Ramos (cell line): Measurements from ENCODE around the gene TBC1D2B.

ENCODE experiments used
- in situ Hi-C: fragments of 300-500 bp; cut with MboI; formaldehyde crosslinking; loops from one replicate; pipeline ENCODE4 v1.14.3; 2022; ENCODE audit warnings: low sequenced_read_pairs; ENCODE audit not compliant: unreplicated experiment

TBC1D2B gene

GRCh38 chr15:78075490-78076230 lies 1.9 kb downstream of the TBC1D2B start:
- in situ Hi-C loops: no loop called here

DNA sequence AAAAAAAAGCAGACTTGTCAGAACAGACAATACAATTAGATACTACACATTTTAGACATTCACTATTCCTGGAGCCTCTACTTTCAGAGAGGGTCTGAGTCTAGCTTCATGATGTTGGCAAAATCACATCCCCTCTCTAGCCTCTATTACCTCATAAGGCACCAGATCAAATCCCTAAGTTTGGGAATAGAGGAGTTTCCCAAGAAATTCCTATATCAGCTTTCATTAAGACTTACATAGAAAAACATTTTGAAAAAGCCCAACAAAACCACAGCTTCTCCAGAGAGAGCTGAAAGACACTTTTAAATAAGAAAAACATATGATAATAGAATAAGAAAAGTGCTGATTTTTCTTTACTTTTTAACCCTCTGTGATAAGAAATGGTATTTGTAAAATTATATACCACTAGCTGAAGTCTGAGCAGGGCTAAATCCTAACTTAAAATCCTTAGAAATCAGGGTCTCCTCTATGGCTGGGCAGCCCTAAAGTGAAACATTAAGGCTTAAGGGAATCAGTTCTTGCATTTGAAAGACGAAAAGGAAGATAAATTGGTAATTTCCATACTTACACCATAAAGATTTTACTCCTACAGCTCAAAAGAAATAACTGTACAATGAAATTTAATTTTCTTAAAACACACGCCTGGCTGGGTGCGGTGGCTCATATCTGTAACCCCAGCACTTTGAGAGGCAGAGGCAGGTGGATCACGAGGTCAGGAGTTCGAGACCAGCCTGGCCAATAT lies 4.3 kb downstream of the TBC1D2B start:
- in situ Hi-C loops: no loop called here

DNA sequence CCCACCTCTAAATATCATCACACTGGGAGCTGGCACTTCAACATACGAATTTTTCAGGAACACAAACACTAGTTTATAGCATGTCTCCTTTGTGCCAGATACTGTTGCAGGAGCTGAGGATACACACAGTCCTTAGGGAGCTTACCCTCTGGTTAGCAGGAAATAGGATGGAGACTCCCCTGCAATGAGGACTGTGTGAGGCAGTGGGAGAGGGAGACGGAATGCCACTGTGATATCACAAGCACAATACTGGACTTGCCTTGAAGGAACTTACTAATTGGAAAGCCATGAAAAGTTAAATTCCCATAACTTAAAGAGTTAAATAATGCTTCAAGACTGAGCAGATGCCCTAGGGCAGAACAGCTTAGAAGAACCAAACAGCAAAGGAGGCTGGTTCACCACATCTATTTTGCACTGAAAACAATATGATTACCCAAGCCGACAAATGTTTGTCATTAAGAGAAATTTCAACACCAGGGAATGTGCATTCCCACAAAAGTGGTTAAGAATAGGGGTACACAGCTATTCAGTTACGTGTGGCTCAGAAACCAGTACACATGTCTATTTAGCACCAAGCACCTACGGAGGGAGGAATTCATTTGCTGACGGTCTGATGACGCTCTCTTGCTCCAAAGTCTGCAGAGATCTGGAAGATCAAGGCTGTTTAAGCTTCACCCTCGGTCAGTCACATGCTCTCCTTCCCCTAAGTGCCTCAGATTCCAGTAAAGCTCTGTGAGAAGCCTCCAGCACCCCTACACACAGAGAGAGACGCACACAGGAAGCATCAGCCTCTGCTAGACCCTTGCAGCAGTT lies 5.2 kb downstream of the TBC1D2B start:
- in situ Hi-C loops: no loop called here

- in situ Hi-C loops: no loop called here
Observed at GRCh38 chr15:78071383-78071782, 6.1 kb downstream of the TBC1D2B start.

GRCh38 chr15:78070049-78070700 lies 7.3 kb downstream of the TBC1D2B start:
- in situ Hi-C loops: no loop called here

GRCh38 chr15:78069462-78070029 lies 8.0 kb downstream of the TBC1D2B start:
- in situ Hi-C loops: no loop called here

DNA sequence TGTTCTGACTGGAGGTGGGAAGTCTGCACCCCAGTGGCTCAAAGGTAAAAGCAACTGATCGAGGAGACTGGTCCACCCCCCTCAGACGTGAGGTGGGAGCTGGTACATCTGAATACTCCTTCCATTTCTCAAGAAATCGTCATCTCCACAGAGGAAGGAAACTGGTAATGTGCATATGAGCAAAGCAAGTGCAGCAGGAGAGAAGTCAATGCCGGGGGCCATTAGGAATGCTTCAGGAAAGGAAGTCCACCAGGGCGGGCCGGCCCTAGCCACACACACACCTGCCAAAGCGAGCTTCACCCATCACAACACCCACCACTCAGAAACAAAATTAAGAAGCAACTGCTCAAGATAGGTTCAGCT lies 8.5 kb downstream of the TBC1D2B start:
- in situ Hi-C loops: no loop called here

DNA sequence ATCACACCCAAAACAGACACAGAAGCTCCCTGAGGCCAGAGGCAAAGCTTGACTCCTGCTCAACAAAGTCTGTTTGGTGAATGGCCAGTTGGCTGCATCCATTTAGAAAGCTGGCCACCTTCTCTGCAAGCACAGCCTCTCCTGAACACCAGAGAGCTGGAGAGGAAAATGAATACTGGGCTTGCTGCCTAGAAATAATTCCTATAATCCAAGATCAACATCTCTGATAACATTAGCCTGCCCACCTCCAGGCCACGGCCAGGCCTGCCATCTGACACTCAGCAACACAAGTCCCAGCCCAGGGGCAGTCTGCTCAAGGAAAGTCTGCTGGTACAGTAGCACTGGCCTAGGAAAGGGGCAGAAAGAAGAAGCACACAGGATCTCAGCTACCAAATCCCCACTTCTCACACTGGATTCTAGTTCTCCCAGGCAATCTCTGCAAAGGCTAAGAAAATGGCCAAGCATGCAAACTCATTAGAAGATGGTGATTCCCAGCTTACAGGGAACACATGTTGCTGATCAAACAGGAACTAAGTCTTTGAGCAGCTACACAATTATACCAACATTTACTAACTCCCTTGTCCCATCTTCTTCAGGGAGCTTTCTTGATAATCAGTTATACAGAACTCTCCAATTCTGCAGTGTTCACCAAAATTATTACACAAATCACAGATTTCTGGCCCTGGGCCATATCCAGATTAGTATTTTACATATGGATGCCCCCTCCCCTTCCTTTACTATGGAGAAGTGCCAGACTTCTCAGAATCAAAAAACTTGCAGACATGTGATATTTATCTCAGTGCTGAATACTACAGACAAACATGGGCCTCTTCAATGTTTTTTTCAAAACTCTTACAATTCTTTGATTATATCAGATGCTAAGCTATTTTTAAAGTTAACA lies 9.9 kb downstream of the TBC1D2B start:
- in situ Hi-C loops: no loop called here

GRCh38 chr15:78065973-78066946 lies 11.3 kb downstream of the TBC1D2B start:
- in situ Hi-C loops: no loop called here

GRCh38 chr15:78065284-78065872 lies 12.1 kb downstream of the TBC1D2B start:
- in situ Hi-C loops: no loop called here

- in situ Hi-C loops: no loop called here
Observed at GRCh38 chr15:78064544-78064943, 13.0 kb downstream of the TBC1D2B start.

DNA sequence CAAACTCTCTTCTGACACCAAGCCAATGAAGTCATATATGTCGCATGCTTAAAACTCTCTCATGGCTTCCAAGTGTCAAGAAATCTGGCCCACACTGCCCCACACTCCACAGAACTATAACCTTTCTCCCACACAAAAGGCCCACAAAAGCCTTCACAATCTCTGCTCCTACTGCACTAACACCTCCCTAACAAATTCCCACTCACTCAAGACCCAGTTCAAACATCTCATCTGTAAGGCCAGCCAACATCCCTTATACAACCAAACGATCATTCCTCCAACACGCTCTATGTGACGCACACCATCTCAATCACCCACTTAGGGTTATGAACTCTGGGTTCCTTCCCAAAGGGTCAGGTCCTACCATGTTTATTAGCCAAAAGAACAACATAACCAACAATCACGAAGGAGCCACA lies 13.5 kb downstream of the TBC1D2B start:
- in situ Hi-C loops: no loop called here

DNA sequence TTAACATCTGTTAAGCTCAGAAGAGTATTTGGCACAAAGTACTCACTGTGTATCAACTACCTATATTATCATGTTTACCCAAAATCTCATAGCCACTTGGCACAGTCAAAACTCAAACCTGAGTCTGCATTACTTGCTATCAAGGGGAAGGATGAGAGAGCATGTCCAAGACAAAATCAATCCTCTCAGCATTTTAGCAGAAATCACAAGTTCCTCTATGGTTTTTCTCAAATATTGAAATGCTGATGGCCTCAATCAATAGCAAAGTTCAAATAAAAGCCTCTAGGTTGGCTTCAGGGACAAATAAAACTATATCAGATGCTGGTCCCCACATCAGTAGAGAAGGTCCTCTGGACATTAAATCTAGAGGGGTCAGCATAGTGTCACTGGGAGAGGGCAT lies 14.3 kb downstream of the TBC1D2B start:
- in situ Hi-C loops: no loop called here

DNA sequence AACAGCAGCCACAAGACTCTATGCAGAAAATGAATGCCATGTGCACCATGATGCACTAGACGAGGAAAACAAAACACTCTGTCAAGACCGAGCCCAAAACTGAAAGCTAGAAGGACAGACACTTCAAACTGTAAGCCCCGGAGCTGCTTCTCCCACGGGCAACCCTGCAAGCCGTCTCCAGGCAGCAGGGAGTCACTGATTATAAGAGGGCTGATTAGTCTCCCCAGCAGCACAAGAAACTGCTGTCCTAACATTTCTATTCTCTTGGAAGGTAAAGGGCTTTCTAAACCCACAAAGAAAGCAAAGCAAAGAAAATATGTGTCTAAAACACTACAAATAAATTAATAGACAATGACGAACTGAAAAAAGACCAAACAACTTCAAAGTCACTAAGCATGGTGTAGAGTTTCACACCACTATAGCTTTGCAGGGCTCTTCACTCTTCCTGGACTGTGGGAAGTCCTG lies 15.5 kb downstream of the TBC1D2B start:
- in situ Hi-C loops: no loop called here

DNA sequence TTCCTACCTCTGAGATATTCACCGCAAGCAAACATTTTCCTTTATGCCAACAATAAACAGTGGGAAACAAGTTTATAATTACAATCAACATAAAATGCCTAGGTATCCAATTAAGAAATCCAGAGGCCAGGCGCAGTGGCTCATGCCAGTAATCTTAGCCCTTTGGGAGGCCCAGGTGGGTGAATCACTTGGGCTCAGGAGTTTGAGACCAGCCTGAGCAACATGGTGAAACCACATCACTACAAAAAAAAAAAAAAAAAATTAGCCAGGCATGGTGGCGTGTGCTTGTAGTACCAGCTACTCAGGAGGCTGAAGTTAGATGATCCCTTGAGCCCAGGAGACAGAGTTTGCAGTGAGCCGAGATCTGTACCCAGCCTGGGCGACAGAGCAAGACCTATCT lies 17.3 kb downstream of the TBC1D2B start:
- in situ Hi-C loops: no loop called here

DNA sequence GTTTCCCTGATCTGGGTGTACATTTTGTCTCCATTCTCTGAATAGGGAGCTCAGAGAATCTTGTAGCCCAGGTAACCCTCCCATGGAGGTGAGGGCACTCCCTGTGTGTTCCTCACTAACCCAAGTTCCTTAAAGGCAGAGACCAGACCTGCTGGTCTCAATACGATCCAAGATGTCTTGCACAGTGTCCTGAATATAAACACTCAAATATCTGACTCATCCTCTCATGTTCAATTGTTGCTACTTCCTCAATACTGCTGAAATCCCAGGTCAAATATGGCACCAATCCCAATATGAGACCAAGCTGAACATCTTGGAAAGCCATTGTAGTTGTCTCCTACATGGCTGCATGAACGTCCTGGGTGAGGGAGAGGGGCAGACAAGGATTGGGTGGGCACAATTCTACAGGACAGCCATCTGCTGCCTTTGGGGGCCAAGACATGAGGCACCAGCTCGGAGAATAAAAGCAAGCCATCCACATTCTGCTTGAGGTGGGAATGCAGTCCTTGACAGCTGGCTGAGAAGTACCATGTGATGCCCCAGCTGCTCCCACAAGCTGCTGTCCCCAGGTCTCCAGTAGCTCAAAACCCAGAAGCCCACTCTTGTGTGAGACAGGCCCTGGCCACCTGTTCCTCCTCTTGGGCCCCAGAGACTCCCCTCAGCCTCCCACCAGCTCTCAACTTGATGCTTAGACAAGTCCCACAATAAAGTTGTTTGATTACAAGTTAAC lies 18.2 kb downstream of the TBC1D2B start:
- in situ Hi-C loops: no loop called here

- in situ Hi-C loops: no loop called here
Observed at GRCh38 chr15:78058401-78058935, 19.0 kb downstream of the TBC1D2B start.
